Keratinocyte (primary cell): ENCODE results near the gene USP50. TPM values are rescaled to one million over a fixed set of nuclear protein-coding genes. Genes with fewer than 3 reads are reported as not detected.

Experiments
- DNase-seq: peaks from one replicate; pipeline ENCODE4 v3.0.0-alpha.2; 2011; ENCODE audit warnings: low read depth, missing footprints, low spot score
- FAIRE-seq: peaks from 2 replicates; lab custom pipeline; 2011; peaks lifted over from hg19 to GRCh38; lab: Jason Lieb, UNC
- H2AFZ ChIP-seq: 2 replicates; pipeline ENCODE4 v1.6.0; 2012; ENCODE audit warnings: low read length, control low read depth, inconsistent platforms; ENCODE audit not compliant: control insufficient read depth
- H3K27ac ChIP-seq: 2 replicates; pipeline ENCODE4 v1.5.1; 2011; ENCODE audit warnings: low read length; ENCODE audit not compliant: control insufficient read depth, insufficient read depth
- H3K27me3 ChIP-seq: 3 replicates; pipeline ENCODE4 v1.6.0; 2011; ENCODE audit warnings: low read length; ENCODE audit not compliant: control insufficient read depth, insufficient read depth; ENCODE audit errors: extremely low read depth
- H3K36me3 ChIP-seq, 2 experiments: 2 replicates in 1 of 2; 3 replicates in 1 of 2; pipeline ENCODE4 v1.5.1; 2011; ENCODE audit warnings: low read length in 2 of 2, mild to moderate bottlenecking in 1 of 2; ENCODE audit not compliant: control insufficient read depth in 2 of 2, insufficient read depth in 2 of 2; ENCODE audit errors: extremely low read depth in 1 of 2
- H3K4me1 ChIP-seq: 3 replicates; pipeline ENCODE4 v1.5.1; 2011; ENCODE audit warnings: low read length; ENCODE audit not compliant: control insufficient read depth, insufficient read depth; ENCODE audit errors: extremely low read depth
- H3K4me2 ChIP-seq: 3 replicates; pipeline ENCODE4 v1.6.0; 2011; ENCODE audit warnings: low read depth, low read length; ENCODE audit not compliant: control insufficient read depth, insufficient read depth; ENCODE audit errors: extremely low read depth
- H3K4me3 ChIP-seq, 3 experiments: fragments of 200-600 bp in 1 of 3; sonication (generic) in 1 of 3; 2 replicates in 2 of 3; 3 replicates in 1 of 3; pipeline ENCODE4 v1.5.1; 2011 to 2016; ENCODE audit warnings: low read length in 3 of 3, mild to moderate bottlenecking in 3 of 3, control low read depth in 2 of 3, inconsistent platforms in 1 of 3, low read depth in 1 of 3, mixed read lengths in 1 of 3, mixed run types in 1 of 3, moderate library complexity in 1 of 3; ENCODE audit not compliant: control insufficient read depth in 2 of 3, insufficient read depth in 2 of 3; ENCODE audit errors: extremely low read depth in 1 of 3
- H3K79me2 ChIP-seq: 2 replicates; pipeline ENCODE4 v1.6.0; 2012; ENCODE audit warnings: low read length; ENCODE audit not compliant: control insufficient read depth, insufficient read depth
- H3K9ac ChIP-seq: 3 replicates; pipeline ENCODE4 v1.6.0; 2011; ENCODE audit warnings: low read length; ENCODE audit not compliant: control insufficient read depth, insufficient read depth; ENCODE audit errors: extremely low read depth
- H3K9me1 ChIP-seq: 3 replicates; pipeline ENCODE4 v1.6.0; 2011; ENCODE audit warnings: low read length; ENCODE audit not compliant: control insufficient read depth, insufficient read depth; ENCODE audit errors: extremely low read depth
- H3K9me3 ChIP-seq: 2 replicates; pipeline ENCODE4 v1.5.1; 2012; ENCODE audit warnings: low read depth, low read length; ENCODE audit not compliant: control insufficient read depth
- H4K20me1 ChIP-seq: 3 replicates; pipeline ENCODE4 v1.6.0; 2011; ENCODE audit warnings: low read length; ENCODE audit not compliant: control insufficient read depth, insufficient read depth; ENCODE audit errors: extremely low read depth
- CTCF ChIP-seq, 3 experiments: IDR thresholded peaks in 1 of 3; conservative IDR thresholded peaks in 1 of 3; optimal IDR thresholded peaks in 1 of 3; 2 replicates in 2 of 3; 3 replicates in 1 of 3; pipeline versions ENCODE3 to v1.5.1; 2011; ENCODE audit warnings: low read length in 3 of 3, mild to moderate bottlenecking in 3 of 3, moderate library complexity in 2 of 3, control low read depth in 1 of 3, inconsistent platforms in 1 of 3; ENCODE audit not compliant: insufficient read depth in 2 of 3; ENCODE audit errors: extremely low read depth in 1 of 3
- EZH2 ChIP-seq: IDR thresholded peaks from one replicate; pipeline ENCODE4 v1.6.1; 2012; ENCODE audit warnings: inconsistent platforms, mild to moderate bottlenecking, low read length, moderate library complexity
- dilution Hi-C: fragments of 300-500 bp; cut with MboI; formaldehyde crosslinking; loops from one replicate; pipeline ENCODE4 v1.7.0; 2020; ENCODE audit warnings: low sequenced_read_pairs; ENCODE audit not compliant: extremely low pct_ligation_motif_present
- polyA plus RNA-seq, 5 experiments: library from polyadenylated mRNA; depleted of rRNA in 3 of 5; stranded (reverse) in 3 of 5; stranded (forward) in 1 of 5; unstranded in 1 of 5; fragments of >200 nt; gene quantifications; 1 replicate in 1 of 5; 2 replicates in 3 of 5; 3 replicates in 1 of 5; pipeline versions ENCODE4 v1.2.1 to v1.2.3, GENCODE V29; 2011 to 2012; ENCODE audit warnings: missing spikeins in 2 of 5, low read depth in 1 of 5, low replicate concordance in 1 of 5

The USP50 gene
- polyA plus RNA-seq, 1 donor (not counting 4 experiments of a cell fraction or from before 2014, with no cell fraction given) = not detected

- no peak overlapping the region for H3K4me3 ChIP-seq
- H3K79me2 ChIP-seq = no peaks in the 10 kb centered on the region
- no peak for FAIRE-seq
- H2AFZ ChIP-seq = no peak overlapping the region
- no peaks in the 10 kb centered on the region for H3K9me1 ChIP-seq
- no peak for TF ChIP-seq CTCF (optimal IDR thresholded peaks at IDR 0.05 in 1 of 3, IDR thresholded peaks at IDR 0.05 in 1 of 3, conservative IDR thresholded peaks at IDR 0.05 in 1 of 3; ENCODE audit: extremely low read depth in 1 of 3, insufficient read depth in 2 of 3, low read length in 3 of 3)
- TF ChIP-seq EZH2 = no peak
- dilution Hi-C loops = no loop called here
- no peaks in the 10 kb centered on the region for H3K27me3 ChIP-seq
- H3K4me1 ChIP-seq = peaks cover 10% of the 10 kb centered on the region
- H3K36me3 ChIP-seq = peaks cover 9 to 10% of the 10 kb centered on the region in 2 experiments
- no peak overlapping the region for H3K9ac ChIP-seq
- H4K20me1 ChIP-seq = no peaks in the 10 kb centered on the region
- H3K27ac ChIP-seq = no peak overlapping the region
- H3K9me3 ChIP-seq = no peaks in the 10 kb centered on the region
- no peak overlapping the region for H3K4me2 ChIP-seq
- DNase-seq = no peak
Measured at GRCh38 chr15:50563756-50564155, 17.3 kb upstream of the USP50 start.

- Histone ChIP-seq H3K9me1 (no peaks in the 10 kb centered on the region), H3K36me3 (peaks cover 8 to 9% of the 10 kb centered on the region in 2 experiments), H3K4me3 (no peak overlapping the region), H3K79me2 (no peaks in the 10 kb centered on the region), H3K27ac (no peak overlapping the region), H3K4me1 (peaks cover 10% of the 10 kb centered on the region), H3K4me2 (no peak overlapping the region), H3K9ac (no peak overlapping the region), H4K20me1 (no peaks in the 10 kb centered on the region), H3K9me3 (no peaks in the 10 kb centered on the region), H3K27me3 (no peaks in the 10 kb centered on the region), H2AFZ (no peak overlapping the region)
- dilution Hi-C loops = no loop called here
- FAIRE-seq (peak; percentile 36), DNase-seq (no peak)
- no peak for TF ChIP-seq EZH2
- no peak for TF ChIP-seq CTCF (optimal IDR thresholded peaks at IDR 0.05 in 1 of 3, IDR thresholded peaks at IDR 0.05 in 1 of 3, conservative IDR thresholded peaks at IDR 0.05 in 1 of 3; ENCODE audit: extremely low read depth in 1 of 3, insufficient read depth in 2 of 3, low read length in 3 of 3)
Measured at GRCh38 chr15:50562735-50563640, 16.5 kb upstream of the USP50 start.
